ENCODE data around the gene ACER2.

Gene ACER2

GRCh38 chr9:19490269-19490668 is 81.5 kb downstream of the ACER2 start:
- FAIRE-seq, result no peak

- FAIRE-seq, result no peak
Measured at GRCh38 chr9:19490828-19491227, 82.0 kb downstream of the ACER2 start.

- no peak for FAIRE-seq
Measured at GRCh38 chr9:19492775-19493173, 84.0 kb downstream of the ACER2 start.

- no peak for FAIRE-seq
Measured at GRCh38 chr9:19493174-19493811, 84.5 kb downstream of the ACER2 start.

- FAIRE-seq, result no peak
Measured at GRCh38 chr9:19493876-19494275, 85.1 kb downstream of the ACER2 start.

GRCh38 chr9:19495186-19496028 is 86.6 kb downstream of the ACER2 start:
- FAIRE-seq, result no peak

GRCh38 chr9:19496321-19497050 is 87.7 kb downstream of the ACER2 start:
- no peak for FAIRE-seq

- FAIRE-seq, result no peak
Measured at GRCh38 chr9:19497276-19497675, 88.5 kb downstream of the ACER2 start.

- FAIRE-seq, result no peak
Measured at GRCh38 chr9:19498015-19498414, 89.2 kb downstream of the ACER2 start.

Data from colon (tissue), 2 donors.